HUDEP-2 (cell line): Measurements from ENCODE around the gene BRSK2.
"Not testable (repeated sequence)": the region's sequence is repeated elsewhere in the genome, so short reads cannot be mapped to it uniquely, and the experiment has no call there.

Experiments
- DNase-seq, 76 experiments: peaks; one replicate each; lab custom pipeline; 2025; ENCODE audit not compliant: unreplicated experiment in 76 of 76; lab: John Stamatoyannopoulos, UW

The BRSK2 gene

DNA sequence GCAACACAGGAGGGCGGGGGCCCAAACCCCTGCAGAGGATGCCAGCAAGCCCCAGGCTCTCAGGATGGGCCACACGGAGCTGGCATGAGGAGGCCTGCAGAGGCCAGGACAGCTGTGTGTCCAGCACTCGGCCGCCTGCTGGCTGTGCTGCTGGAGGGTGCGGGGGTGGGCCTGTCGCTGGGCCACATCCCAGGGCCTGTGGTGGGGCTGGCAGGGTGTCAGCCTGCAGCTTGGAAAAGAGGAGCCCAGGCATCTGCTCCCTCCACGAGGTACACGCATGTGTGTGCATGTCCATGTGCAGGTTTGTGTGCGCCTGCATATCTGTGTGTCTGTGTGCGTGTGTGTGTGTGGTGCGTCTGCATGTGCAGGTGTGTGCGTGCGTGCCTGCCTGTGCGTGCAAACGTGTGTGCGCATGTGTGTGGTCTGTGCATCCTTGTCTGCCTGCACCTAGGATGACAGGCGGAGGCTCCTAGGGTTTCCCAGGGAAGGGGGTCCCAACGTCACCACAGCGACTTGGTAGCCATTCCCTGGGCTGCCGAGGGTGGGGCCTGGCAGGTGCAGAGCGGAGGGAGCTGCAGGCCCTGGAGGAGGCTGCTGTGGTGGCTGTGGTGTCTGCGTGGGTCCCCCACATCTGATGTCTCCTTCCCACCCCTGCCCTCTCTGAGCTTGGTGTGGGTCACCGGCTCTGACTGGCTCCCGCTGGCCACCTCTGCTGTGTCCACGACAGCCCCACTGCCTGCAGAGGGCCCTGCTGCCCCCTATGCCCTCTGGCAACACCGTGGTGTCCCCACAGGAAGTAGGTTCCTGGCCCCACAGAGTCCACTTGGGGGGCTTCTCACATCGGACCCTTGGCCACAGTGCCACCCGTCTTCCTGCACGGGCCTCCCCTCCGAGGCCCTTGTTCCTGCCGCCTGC, 17.1 kb downstream of the BRSK2 start:
- no peak for DNase-seq

DNA sequence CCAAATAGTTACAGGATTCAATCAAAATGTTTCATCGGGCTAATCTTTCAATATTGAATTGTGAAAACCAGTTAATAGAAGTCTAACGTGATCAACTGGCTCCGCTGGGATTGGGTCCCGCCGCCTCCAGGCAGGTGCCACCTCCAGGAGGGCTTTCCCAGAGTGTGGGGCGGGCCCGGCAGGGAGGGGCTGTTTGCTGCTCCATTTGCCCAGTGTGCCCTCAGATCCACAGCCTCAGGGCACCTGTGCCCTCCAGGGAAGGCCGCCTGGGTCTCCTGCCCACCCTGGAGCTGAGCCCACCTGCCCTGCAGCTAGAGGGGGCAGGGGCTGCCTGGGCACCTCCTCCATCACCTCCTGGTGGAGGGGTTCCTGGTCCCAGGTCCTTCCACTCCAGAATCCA, 17.9 kb downstream of the BRSK2 start:
- no peak for DNase-seq

DNA sequence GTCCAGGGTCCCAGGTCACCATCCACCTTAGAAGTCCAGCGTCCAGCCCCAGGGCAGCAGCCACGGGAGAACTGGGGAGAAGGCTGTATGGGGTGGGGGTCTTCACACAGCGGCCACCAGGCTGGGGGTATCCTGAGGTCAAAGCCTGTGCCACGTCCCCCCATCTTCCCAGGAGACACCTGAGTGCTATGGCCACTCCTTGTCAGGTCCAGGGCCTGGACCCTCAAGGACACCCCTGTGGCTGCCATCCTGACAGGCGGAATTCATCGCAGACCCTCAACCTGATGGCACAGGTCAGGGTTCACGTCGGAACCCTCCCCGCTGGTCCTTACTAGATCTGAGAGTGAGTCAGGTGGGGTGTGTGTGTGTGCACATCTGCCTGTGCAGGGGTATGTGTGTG, 18.6 kb downstream of the BRSK2 start:
- DNase-seq: no peak

DNA sequence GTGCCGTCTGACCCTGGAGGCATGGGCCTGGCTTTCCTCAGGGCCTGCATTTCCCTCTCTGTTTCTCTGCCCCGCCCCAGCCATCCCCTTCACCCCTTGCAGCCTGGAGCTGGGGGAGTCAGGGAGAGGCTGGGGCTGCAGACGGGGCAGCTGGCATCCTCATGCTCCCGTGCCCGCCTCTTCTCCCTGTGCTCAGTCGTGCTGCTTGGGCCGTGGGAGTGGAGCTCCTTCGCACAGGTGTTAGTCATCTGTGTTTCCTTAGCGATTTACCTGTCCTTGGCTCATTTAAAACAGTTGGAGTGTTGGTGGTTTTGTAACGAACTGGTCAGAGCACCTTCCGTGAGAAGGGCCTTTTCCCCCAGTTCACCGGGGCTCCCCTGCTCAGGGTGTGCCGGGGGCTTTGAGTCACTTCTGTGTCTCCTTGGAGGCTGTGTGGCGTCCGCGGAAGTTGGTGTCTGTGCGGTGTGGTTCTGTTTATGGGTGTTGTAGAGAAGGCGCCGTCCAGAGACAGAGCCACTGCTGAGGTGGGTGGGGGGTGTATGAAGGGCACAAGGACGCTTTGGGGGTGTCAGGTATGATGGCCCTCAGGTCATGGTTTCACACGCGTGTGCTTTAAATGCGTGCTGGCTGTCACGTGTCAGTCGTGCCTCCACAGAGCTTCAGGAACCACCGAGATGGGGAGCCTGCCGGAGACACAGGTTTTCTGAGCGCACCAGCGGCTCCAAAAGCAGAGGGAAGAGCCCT, 19.5 kb downstream of the BRSK2 start:
- DNase-seq: no peak

DNA sequence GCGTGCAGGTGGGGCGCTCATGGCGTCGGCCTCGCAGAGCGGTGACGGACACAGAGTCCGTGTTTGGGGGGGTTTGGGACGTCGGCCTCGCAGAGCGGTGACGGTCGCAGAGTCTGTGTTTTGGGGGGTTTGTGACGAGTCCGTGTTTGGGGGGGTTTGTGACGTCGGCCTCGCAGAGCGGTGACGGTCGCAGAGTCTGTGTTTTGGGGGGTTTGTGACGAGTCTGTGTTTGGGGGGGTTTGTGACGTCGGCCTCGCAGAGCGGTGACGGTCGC, 20.1 kb downstream of the BRSK2 start:
- not testable (repeated sequence) for DNase-seq

DNA sequence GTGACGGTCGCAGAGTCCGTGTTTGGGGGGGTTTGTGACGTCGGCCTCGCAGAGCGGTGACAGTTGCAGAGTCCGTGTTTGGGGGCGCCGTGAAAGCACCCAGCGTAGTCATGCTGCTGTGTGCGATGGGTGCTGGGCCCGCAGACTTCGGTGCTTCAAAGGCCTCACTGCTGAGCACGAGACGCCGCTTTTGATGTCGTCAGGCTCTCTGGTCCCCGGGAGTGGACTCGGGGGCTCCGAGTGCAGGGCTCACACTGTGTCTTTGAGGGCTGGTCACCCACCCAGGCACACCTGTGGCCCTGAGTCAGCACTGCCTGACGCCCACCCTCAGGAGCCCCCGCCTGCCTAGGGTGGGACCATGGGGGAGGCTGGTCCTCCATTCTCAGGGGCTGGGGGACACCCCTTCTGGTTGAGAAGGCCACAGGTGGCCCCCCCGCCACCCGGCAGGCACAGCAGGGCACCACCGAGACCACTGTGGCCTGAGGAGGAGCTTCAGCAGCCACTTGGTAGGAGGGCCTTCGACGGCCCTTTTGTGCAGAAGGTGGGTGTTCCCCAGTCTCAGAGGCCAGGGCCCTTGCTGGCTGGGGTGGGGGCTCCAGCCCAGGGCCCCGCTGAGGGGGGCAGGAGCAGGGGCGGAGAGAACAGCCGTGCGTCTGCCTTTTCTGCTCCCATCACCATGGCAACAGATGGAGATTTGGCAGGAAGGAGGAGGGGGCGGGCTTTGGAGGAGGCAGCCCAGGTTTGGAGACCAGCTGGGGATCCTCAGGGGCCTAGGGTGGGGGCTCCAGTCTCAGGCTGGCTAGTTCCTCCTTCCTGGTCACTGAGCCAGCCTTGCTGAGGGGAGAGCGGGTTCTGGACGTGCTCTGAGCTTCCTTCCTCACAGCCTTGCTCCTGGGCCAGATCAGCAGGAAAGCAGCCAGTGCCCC, 20.9 kb downstream of the BRSK2 start:
- no peak for DNase-seq

DNA sequence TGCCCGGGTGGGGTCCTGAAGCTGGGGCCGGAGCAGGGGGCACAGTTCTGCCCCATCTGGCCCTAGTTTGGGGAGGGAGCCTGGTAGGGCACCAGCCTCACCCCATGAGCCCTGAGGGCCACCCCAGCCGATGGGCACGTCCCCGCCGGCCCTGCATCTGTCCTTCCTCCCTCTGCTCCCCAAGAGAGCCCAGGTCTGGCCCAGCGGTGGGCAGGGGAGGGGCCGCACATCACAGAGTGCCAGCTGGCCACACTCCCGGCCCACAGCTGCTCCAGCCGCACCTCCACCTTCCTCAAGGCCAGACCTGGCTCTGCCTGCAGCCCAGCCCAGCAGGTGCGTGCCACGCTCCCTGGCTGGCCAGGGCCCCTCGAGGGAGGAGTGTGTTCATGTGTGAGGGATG, 21.6 kb downstream of the BRSK2 start:
- no peak for DNase-seq

DNA sequence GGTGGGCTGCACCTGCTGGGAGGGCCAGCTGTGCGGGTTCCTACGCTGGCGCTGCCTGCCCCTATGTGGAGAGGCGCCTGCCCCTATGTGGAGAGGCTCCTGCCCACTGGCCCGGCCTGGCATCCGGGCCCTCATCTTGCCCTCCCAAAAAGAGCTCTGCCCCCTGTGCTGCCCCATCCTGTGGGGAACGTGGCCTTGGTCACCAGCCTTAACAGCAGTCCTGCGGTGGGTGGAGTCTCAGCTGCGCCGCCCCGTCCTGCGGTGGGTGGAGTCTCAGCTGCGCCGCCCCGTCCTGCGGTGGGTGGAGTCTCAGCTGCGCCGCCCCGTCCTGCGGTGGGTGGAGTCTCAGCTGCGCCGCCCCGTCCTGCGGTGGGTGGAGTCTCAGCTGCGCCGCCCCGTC, 22.0 kb downstream of the BRSK2 start:
- DNase-seq: not testable (repeated sequence)

DNA sequence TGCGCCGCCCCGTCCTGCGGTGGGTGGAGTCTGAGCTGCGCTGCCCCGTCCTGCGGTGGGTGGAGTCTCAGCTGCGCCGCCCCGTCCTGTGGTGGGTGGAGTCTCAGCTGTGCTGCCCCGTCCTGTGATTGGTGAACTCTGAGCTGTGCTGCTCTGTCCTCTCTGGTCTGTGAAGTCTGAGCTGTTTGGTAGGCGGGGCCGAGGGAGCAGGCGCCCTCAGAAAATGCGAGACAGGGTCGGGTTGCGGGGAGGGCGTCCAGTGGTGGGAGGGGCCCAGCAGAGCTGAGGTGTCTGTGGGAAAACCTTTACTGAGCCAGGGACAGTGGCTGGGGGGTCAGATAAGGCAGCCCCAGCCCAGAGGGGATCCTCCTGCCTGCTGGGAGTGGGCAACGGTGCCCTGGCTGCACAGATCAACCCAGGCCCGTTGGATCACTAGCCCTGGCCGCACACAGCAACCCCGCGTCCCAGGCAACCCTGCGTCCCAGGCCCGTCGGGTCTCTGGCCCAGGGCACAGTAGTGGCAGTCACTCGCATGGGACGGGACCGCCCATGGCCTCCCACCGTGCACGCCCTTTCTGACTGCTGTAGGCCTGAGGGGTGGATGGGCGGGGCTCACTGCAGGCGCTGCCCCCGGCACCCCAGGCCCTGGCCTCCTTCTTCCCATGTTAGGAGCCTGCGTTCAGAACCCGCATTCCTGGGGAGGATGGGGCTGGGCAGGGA, 22.8 kb downstream of the BRSK2 start:
- DNase-seq: no peak

DNA sequence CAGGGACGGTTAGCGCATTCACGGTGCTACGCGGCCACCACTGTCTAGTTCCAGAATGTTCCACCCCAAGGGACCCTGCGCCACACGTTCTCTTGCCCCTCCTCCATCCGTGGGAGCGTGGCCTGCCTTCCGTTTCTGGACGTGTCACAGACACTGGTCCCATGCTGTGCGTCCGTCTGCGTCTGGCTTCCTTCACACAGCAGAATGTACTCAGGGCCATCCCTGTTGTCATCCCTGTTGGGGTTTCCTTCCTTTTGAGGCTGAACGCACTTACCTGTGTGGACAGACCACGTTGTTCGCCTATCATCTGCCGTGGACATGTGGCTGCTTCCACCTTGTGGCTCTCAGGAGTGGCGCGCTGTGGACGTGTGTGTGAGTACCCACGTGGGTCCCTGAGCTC, 24.9 kb downstream of the BRSK2 start:
- no peak for DNase-seq

DNA sequence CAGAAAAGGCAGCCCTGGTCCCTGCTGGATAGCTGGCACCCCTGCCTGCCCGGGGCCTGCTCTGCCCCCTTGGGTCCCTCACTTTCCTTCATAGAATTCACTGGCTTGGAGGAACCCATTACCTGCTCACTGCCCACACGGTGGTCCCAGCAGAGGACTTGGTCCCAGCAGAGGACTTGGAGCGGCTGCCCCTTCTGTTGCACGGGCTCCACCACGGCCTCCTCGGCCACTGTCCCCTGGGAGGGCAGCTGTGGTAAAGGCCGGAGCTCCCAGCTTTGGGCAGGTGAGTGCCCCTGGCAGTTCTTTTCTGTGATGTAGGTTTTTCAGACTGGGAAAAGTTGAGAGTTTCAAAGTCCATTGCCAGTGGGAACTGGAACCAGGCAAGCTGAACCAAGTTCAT, 25.9 kb downstream of the BRSK2 start:
- DNase-seq: no peak

DNA sequence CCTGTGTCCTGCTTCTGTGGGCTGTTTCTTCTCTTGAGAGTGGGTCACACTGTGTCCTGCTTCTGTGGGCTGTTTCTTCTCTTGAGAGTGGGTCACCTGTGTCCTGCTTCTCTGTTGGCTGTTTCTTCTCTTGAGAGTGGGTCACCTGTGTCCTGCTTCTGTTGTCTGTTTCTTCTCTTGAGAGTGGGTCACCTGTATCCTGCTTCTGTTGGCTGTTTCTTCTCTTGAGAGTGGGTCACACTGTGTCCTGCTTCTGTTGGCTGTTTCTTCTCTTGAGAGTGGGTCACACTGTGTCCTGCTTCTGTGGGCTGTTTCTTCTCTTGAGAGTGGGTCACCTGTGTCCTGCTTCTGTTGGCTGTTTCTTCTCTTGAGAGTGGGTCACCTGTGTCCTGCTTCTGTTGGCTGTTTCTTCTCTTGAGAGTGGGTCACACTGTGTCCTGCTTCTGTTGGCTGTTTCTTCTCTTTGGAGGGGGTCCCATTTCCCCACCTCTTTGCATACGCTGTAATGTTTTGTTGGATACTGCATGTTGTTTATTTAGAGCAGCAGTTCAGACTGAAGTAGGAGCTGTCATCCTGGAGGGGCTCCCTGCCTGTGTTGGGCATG, 28.6 kb downstream of the BRSK2 start:
- not testable (repeated sequence) for DNase-seq

DNA sequence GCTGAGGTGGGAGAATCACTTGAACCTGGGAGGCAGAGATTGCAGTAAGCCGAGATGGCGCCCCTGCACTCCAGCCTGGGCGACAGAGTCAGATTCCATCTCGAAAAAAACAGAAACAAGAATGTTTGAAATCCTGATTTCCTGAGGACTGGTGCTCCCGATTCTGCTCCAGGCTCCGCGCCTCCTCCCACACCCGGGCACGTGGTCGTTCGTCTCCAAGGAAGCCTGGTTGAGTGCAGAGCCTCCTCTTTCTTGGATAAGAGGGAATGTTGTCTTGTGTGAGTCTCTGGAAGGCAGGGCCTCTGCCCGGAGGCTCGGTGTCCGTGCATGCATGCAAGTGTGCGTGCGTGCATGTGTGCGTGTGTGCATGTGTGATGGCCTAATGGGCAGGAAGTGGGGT, 30.1 kb downstream of the BRSK2 start:
- DNase-seq: no peak

DNA sequence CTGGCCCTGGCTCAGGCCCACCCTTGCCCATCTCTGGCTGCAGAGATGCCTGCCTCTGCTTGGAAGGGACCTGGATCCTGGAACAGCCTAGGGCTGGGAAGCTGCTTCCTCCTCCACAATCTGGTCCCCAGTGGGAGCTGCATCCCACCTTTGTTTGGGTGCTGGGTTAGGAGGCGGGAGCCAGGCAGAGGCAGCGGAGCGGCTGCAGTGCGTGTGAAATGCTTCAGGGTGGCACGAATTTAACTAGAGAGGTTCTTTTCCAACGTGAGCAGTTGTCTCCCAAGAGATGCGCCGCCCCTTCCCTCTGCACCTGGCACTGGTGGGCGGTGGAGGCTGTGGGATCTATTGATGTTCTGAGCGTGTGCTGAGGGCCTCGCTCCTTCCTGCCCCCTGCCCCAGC, 31.6 kb downstream of the BRSK2 start:
- no peak for DNase-seq

DNA sequence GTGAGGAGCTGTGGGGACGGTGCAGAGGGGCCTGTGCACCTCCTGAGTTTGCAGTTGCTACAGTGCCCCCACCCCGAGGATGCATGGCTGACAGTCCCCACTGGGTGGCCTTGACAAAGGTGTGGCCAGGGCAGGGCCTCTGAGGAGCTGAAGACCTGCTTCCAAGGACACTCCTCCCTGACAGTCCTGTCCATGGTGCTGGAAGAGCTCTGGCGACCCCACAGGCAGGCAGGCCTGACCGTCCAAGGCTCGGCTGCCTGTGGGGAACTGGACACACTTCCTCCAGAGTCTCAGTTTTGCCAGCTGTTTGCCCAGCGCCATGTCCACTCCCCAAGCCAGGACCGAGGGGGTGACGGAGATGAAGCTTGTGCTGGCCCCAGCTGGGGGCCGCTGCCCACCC, 32.7 kb downstream of the BRSK2 start:
- no peak for DNase-seq

DNA sequence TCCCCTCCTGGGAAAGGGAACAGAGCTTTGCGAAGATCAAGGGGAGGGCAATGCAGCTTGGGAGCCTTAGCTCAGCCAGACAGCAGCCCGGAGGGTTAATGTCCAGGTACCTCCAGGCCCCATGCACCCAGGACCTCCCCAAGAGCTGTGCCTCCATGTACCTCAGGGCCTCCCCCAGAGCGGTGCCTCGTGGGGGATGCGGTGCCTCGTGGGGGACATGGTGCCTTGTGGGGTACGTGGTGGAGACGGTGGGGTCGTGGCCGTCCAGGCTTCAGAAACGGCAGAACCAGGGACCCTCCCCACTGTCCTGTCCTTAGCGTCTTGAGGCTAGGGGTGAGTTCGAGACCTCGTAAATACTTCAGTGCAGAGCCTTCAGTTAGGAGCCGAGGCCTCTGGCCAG, 33.2 kb downstream of the BRSK2 start:
- DNase-seq: no peak

DNA sequence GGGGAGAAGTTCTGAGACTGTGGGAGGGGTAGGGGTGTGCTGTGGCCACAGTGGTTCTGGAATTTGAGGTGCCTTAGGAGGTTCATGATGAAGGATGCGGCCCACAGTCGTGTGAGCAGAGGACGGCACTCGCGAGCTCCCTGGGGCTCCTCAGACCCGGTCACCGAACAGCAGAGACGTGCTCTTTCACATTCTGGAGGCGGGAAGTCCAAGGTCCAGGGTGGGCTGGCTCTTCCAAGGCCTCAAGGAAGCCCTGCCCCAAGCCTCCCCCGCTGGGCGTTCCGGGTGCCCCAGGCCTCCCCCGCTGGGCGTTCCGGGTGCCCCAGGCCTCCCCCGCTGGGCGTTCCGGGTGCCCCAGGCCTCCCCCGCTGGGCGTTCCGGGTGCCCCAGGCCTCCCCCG, 33.7 kb downstream of the BRSK2 start:
- DNase-seq: not testable (repeated sequence)

DNA sequence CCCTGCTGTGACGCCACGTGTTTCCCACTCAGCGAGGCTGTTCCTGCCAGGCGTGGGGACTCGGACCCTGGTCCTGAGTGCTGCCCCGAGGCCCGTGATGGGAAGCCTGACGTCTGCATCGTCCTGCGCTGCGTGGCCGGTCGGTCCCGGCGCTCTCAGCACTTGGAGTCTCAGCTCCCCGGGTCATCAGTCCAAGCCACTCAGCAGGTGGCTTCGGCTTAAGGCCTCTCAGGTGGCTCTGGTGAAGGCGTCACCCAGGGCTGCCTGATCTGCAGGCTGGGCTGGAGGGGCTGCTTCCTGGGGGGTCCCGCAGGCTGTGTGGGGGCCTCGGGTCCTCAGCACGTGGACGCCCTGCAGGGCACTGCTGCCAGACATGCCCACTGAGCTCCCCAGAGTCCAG, 35.3 kb downstream of the BRSK2 start:
- DNase-seq: no peak

DNA sequence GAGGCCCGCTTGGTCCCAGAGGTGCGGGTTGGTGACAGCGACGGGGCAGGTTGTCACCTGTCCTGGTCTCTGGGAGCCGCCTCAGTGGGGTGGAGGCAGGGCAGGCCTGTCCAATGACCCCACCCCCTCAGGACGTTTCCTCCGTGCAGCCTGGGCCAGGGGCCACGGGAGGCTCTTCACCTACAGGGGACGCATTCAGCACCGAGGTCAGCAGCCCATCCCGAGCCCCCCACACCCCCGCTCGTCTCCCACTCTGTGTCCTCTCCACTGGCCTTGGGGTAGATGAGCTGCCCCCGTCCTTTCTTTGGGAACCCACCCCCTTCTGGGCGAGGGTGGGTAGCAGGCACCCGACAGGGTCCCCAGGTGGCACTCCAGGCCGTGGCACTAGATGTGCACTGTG, 35.7 kb downstream of the BRSK2 start:
- no peak for DNase-seq

DNA sequence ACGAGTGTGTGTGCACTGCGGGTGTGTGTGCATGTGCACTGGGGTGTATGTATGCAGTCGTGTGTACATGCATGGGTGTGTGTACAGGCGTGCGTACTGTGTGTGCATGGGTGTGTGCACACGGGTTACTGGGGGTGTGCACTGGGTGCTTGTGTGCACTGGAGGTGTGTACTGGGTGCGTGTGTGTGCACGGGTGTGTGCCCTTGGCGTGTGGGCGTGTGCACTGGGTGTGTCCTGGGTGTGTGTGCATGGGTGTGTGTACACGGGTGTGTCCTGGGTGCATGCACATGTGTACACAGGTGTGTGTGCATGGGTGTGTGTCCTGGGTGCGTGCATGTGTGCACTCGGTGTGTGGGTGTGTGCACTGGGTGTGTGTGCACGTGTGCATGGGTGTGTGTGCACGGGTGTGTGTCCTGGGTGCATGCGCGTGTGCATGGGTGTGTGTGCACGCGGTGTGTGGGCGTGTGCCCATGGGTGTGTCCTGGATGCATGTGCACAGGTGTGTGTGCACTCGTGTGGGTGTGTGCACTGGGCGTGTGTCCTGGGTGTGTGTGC, 39.1 kb downstream of the BRSK2 start:
- no peak for DNase-seq
